ENCODE measurements around the gene ME3.
A peak's percentile ranks its signal among the peaks of the same experiment; 100 is the strongest.

Gene ME3

GRCh38 chr11:86670911-86671310 lies 1.5 kb downstream of the ME3 start:
- WGBS, 2 donors (ENCODE audit: extremely low coverage in 2 of 2, insufficient read length in 2 of 2, insufficient replicate concordance in 1 of 2): no CpG with 5 or more reads among the region's 3 CpGs
- H3K4me2 ChIP-seq (ENCODE audit: insufficient read depth, low read length, poor library complexity, severe bottlenecking): peak overlapping the region; percentile 27
- H3K18ac ChIP-seq (ENCODE audit: low read length): no peak overlapping the region
- no peak overlapping the region for H2AK5ac ChIP-seq (ENCODE audit: low read depth, low read length)
- no peak overlapping the region for H3K23ac ChIP-seq (ENCODE audit: low read depth, low read length, poor library complexity)
- no peak overlapping the region for H2BK15ac ChIP-seq (ENCODE audit: low read length)
- no peak overlapping the region for H3K4me3 ChIP-seq (ENCODE audit: low read length in 2 of 2)
- H2BK12ac ChIP-seq (ENCODE audit: low read length): no peak overlapping the region
- no peak overlapping the region for H4K8ac ChIP-seq (ENCODE audit: low read depth, low read length)
- peaks cover 0 to 5% of the 10 kb centered on the region in 2 donors for H3K36me3 ChIP-seq (replicated peaks in 1 of 2; ENCODE audit: control insufficient read depth in 2 of 2, insufficient read depth in 2 of 2, low read length in 2 of 2)
- peaks cover 5% of the 10 kb centered on the region for H3K79me1 ChIP-seq (ENCODE audit: low read depth, low read length)
- no peak overlapping the region for H2BK5ac ChIP-seq (ENCODE audit: low read length)
- no peak overlapping the region for H3K14ac ChIP-seq (ENCODE audit: low read length)
- no peak overlapping the region for H2AFZ ChIP-seq (ENCODE audit: low read length)
- H3K27me3 ChIP-seq (ENCODE audit: control insufficient read depth in 3 of 3, insufficient read depth in 3 of 3, low read depth in 1 of 3, low read length in 3 of 3): no peaks in the 10 kb centered on the region
- no peak overlapping the region for H3K9ac ChIP-seq (ENCODE audit: low read depth, low read length, poor library complexity)
- H3K4ac ChIP-seq (ENCODE audit: low read length): no peak overlapping the region
- no peak overlapping the region for H4K91ac ChIP-seq (ENCODE audit: low read depth, low read length, poor library complexity)
- peak overlapping the region; percentile 85 for H3K27ac ChIP-seq (replicated peaks; ENCODE audit: low read length)
- peaks cover under 1 to 22% of the 10 kb centered on the region in 2 donors for H3K4me1 ChIP-seq (ENCODE audit: control insufficient read depth in 2 of 2, insufficient read depth in 1 of 2, low read depth in 1 of 2, low read length in 2 of 2)
- DNase-seq (ENCODE audit: low spot score): no peak
- peaks cover 0 to 13% of the 10 kb centered on the region in 2 donors for H3K9me3 ChIP-seq (replicated peaks in 1 of 2; ENCODE audit: control insufficient read depth in 2 of 2, insufficient read depth in 1 of 2, low read depth in 1 of 2, low read length in 2 of 2)
- H2BK120ac ChIP-seq (ENCODE audit: low read depth, low read length): no peak overlapping the region

- H4K8ac ChIP-seq (ENCODE audit: low read depth, low read length): no peak overlapping the region
- peaks cover 0 to 7% of the 10 kb centered on the region in 2 donors for H3K36me3 ChIP-seq (replicated peaks in 1 of 2; ENCODE audit: control insufficient read depth in 2 of 2, insufficient read depth in 2 of 2, low read length in 2 of 2)
- H2BK15ac ChIP-seq (ENCODE audit: low read length): no peak overlapping the region
- no peak overlapping the region for H4K91ac ChIP-seq (ENCODE audit: low read depth, low read length, poor library complexity)
- H3K9me3 ChIP-seq (replicated peaks in 1 of 2; ENCODE audit: control insufficient read depth in 2 of 2, insufficient read depth in 1 of 2, low read depth in 1 of 2, low read length in 2 of 2): peaks cover 0 to 13% of the 10 kb centered on the region in 2 donors
- H3K4me2 ChIP-seq (ENCODE audit: insufficient read depth, low read length, poor library complexity, severe bottlenecking): peak overlapping the region; percentile 44
- H3K23ac ChIP-seq (ENCODE audit: low read depth, low read length, poor library complexity): no peak overlapping the region
- no CpG with 5 or more reads among the region's 5 CpGs for WGBS, 2 donors (ENCODE audit: extremely low coverage in 2 of 2, insufficient read length in 2 of 2, insufficient replicate concordance in 1 of 2)
- no peak overlapping the region for H3K18ac ChIP-seq (ENCODE audit: low read length)
- H3K27ac ChIP-seq (replicated peaks; ENCODE audit: low read length): peak overlapping the region; percentile 39
- H2BK12ac ChIP-seq (ENCODE audit: low read length): peak overlapping the region; percentile 66
- H2AK5ac ChIP-seq (ENCODE audit: low read depth, low read length): no peak overlapping the region
- H2BK5ac ChIP-seq (ENCODE audit: low read length): no peak overlapping the region
- H2AFZ ChIP-seq (ENCODE audit: low read length): no peak overlapping the region
- no peak overlapping the region for H3K4ac ChIP-seq (ENCODE audit: low read length)
- H3K4me1 ChIP-seq (ENCODE audit: control insufficient read depth in 2 of 2, insufficient read depth in 1 of 2, low read depth in 1 of 2, low read length in 2 of 2): peaks cover 0 to 23% of the 10 kb centered on the region in 2 donors
- H3K4me3 ChIP-seq (ENCODE audit: low read length in 2 of 2): no peak overlapping the region
- no peak overlapping the region for H3K9ac ChIP-seq (ENCODE audit: low read depth, low read length, poor library complexity)
- no peaks in the 10 kb centered on the region for H3K27me3 ChIP-seq (ENCODE audit: control insufficient read depth in 3 of 3, insufficient read depth in 3 of 3, low read depth in 1 of 3, low read length in 3 of 3)
- no peak overlapping the region for H2BK120ac ChIP-seq (ENCODE audit: low read depth, low read length)
- no peak overlapping the region for H3K14ac ChIP-seq (ENCODE audit: low read length)
- no peak for DNase-seq (ENCODE audit: low spot score)
- peaks cover 5% of the 10 kb centered on the region for H3K79me1 ChIP-seq (ENCODE audit: low read depth, low read length)
Measured at GRCh38 chr11:86670181-86670580, 2.2 kb downstream of the ME3 start.

GRCh38 chr11:86669424-86669823 lies 3.0 kb downstream of the ME3 start:
- no peak overlapping the region for H3K27ac ChIP-seq (replicated peaks; ENCODE audit: low read length)
- no peak overlapping the region for H3K23ac ChIP-seq (ENCODE audit: low read depth, low read length, poor library complexity)

GRCh38 chr11:86668929-86669328 lies 3.5 kb downstream of the ME3 start:
- no peak for DNase-seq (ENCODE audit: low spot score)

More at GRCh38 chr11:86669424-86669823, 3.0 kb downstream of the ME3 start:
- no peaks in the 10 kb centered on the region for H3K27me3 ChIP-seq (ENCODE audit: control insufficient read depth in 3 of 3, insufficient read depth in 3 of 3, low read depth in 1 of 3, low read length in 3 of 3)
- DNase-seq (ENCODE audit: low spot score): no peak
- peaks cover 0 to 14% of the 10 kb centered on the region in 2 donors for H3K36me3 ChIP-seq (replicated peaks in 1 of 2; ENCODE audit: control insufficient read depth in 2 of 2, insufficient read depth in 2 of 2, low read length in 2 of 2)
- H2AFZ ChIP-seq (ENCODE audit: low read length): no peak overlapping the region
- H3K4me2 ChIP-seq (ENCODE audit: insufficient read depth, low read length, poor library complexity, severe bottlenecking): no peak overlapping the region
- no peak overlapping the region for H3K18ac ChIP-seq (ENCODE audit: low read length)
- no peak overlapping the region for H4K91ac ChIP-seq (ENCODE audit: low read depth, low read length, poor library complexity)
- H3K14ac ChIP-seq (ENCODE audit: low read length): no peak overlapping the region
- H3K79me1 ChIP-seq (ENCODE audit: low read depth, low read length): peaks cover 7% of the 10 kb centered on the region
- H2BK15ac ChIP-seq (ENCODE audit: low read length): no peak overlapping the region
- H3K4me1 ChIP-seq (ENCODE audit: control insufficient read depth in 2 of 2, insufficient read depth in 1 of 2, low read depth in 1 of 2, low read length in 2 of 2): peaks cover 0 to 27% of the 10 kb centered on the region in 2 donors
- H2BK120ac ChIP-seq (ENCODE audit: low read depth, low read length): no peak overlapping the region
- H3K9ac ChIP-seq (ENCODE audit: low read depth, low read length, poor library complexity): no peak overlapping the region
- no peak overlapping the region for H2BK12ac ChIP-seq (ENCODE audit: low read length)
- H2AK5ac ChIP-seq (ENCODE audit: low read depth, low read length): no peak overlapping the region
- no peak overlapping the region for H3K4ac ChIP-seq (ENCODE audit: low read length)
- H2BK5ac ChIP-seq (ENCODE audit: low read length): no peak overlapping the region
- H4K8ac ChIP-seq (ENCODE audit: low read depth, low read length): no peak overlapping the region
- WGBS, 2 donors (ENCODE audit: extremely low coverage in 2 of 2, insufficient read length in 2 of 2, insufficient replicate concordance in 1 of 2): no CpG with 5 or more reads among the region's 7 CpGs
- no peak overlapping the region for H3K4me3 ChIP-seq (ENCODE audit: low read length in 2 of 2)
- peaks cover 0 to 13% of the 10 kb centered on the region in 2 donors for H3K9me3 ChIP-seq (replicated peaks in 1 of 2; ENCODE audit: control insufficient read depth in 2 of 2, insufficient read depth in 1 of 2, low read depth in 1 of 2, low read length in 2 of 2)

More at GRCh38 chr11:86668929-86669328, 3.5 kb downstream of the ME3 start:
- Histone ChIP-seq H2BK120ac (ENCODE audit: low read depth, low read length) (no peak overlapping the region), H3K14ac (ENCODE audit: low read length) (no peak overlapping the region), H4K8ac (ENCODE audit: low read depth, low read length) (no peak overlapping the region), H3K4me1 (ENCODE audit: control insufficient read depth in 2 of 2, insufficient read depth in 1 of 2, low read depth in 1 of 2, low read length in 2 of 2) (peaks cover 0 to 25% of the 10 kb centered on the region in 2 donors), H3K36me3 (replicated peaks in 1 of 2; ENCODE audit: control insufficient read depth in 2 of 2, insufficient read depth in 2 of 2, low read length in 2 of 2) (peaks cover 0 to 16% of the 10 kb centered on the region in 2 donors), H2BK5ac (ENCODE audit: low read length) (no peak overlapping the region), H3K9me3 (replicated peaks in 1 of 2; ENCODE audit: control insufficient read depth in 2 of 2, insufficient read depth in 1 of 2, low read depth in 1 of 2, low read length in 2 of 2) (peaks cover 0 to 13% of the 10 kb centered on the region in 2 donors), H3K4ac (ENCODE audit: low read length) (no peak overlapping the region), H2BK12ac (ENCODE audit: low read length) (no peak overlapping the region), H4K91ac (ENCODE audit: low read depth, low read length, poor library complexity) (no peak overlapping the region), H3K23ac (ENCODE audit: low read depth, low read length, poor library complexity) (no peak overlapping the region), H3K4me2 (ENCODE audit: insufficient read depth, low read length, poor library complexity, severe bottlenecking) (peak overlapping the region; percentile 28), H3K79me1 (ENCODE audit: low read depth, low read length) (peaks cover 7% of the 10 kb centered on the region), H2BK15ac (ENCODE audit: low read length) (no peak overlapping the region), H2AK5ac (ENCODE audit: low read depth, low read length) (no peak overlapping the region), H3K27ac (replicated peaks; ENCODE audit: low read length) (no peak overlapping the region), H3K18ac (ENCODE audit: low read length) (no peak overlapping the region), H3K4me3 (ENCODE audit: low read length in 2 of 2) (no peak overlapping the region), H3K9ac (ENCODE audit: low read depth, low read length, poor library complexity) (no peak overlapping the region), H3K27me3 (ENCODE audit: control insufficient read depth in 3 of 3, insufficient read depth in 3 of 3, low read depth in 1 of 3, low read length in 3 of 3) (no peaks in the 10 kb centered on the region), H2AFZ (ENCODE audit: low read length) (no peak overlapping the region)

Data from neuronal stem cell (in vitro differentiated cells).